LNCAP (cell line): ENCODE measurements around the gene GALNT2.

Source experiments
- CTCF ChIP-seq: fragments of 450-650 bp; IDR thresholded peaks from 2 replicates; pipeline ENCODE4 v1.5.1; 2017; ENCODE audit warnings: mild to moderate bottlenecking

Gene GALNT2

GRCh38 chr1:230110971-230111370, 43.9 kb downstream of the GALNT2 start:
- no peak for TF ChIP-seq CTCF

- no peak for TF ChIP-seq CTCF
These were observed 45.2 kb downstream of the GALNT2 start for GRCh38 chr1:230112131-230112701.

- TF ChIP-seq CTCF = no peak
These were observed 45.7 kb downstream of the GALNT2 start for GRCh38 chr1:230112782-230113181.

- TF ChIP-seq CTCF = no peak
These were observed 46.2 kb downstream of the GALNT2 start for GRCh38 chr1:230113235-230113592.

- TF ChIP-seq CTCF = no peak
These were observed 46.7 kb downstream of the GALNT2 start for GRCh38 chr1:230113593-230114236.

- no peak for TF ChIP-seq CTCF
These were observed 47.2 kb downstream of the GALNT2 start for GRCh38 chr1:230114237-230114651.

- TF ChIP-seq CTCF = no peak
These were observed 50.7 kb downstream of the GALNT2 start for GRCh38 chr1:230117694-230118093.

- no peak for TF ChIP-seq CTCF
These were observed 52.3 kb downstream of the GALNT2 start for GRCh38 chr1:230119340-230119739.
